Smooth muscle cell (in vitro differentiated cells): ENCODE data around the gene FGF3. TPM values are rescaled to one million over a fixed set of nuclear protein-coding genes. Genes with fewer than 3 reads are reported as not detected.

Experiments used
- DNase-seq: peaks from one replicate; lab custom pipeline; 2025; ENCODE audit not compliant: unreplicated experiment; lab: John Stamatoyannopoulos, UW
- H2AFZ ChIP-seq: fragments of 200-600 bp; sonication (generic); 2 replicates; pipeline ENCODE4 v1.6.0; 2016; ENCODE audit warnings: antibody characterized with exemption, low read depth, mild to moderate bottlenecking
- H3F3A ChIP-seq: fragments of 200-600 bp; sonication (generic); 2 replicates; pipeline ENCODE4 v1.6.0; 2017; ENCODE audit warnings: antibody characterized with exemption, low read depth
- H3K27ac ChIP-seq: fragments of 200-600 bp; sonication (generic); 2 replicates; pipeline ENCODE4 v1.5.1; 2016; ENCODE audit warnings: low read depth, mild to moderate bottlenecking
- H3K27me3 ChIP-seq: fragments of 200-600 bp; sonication (generic); 2 replicates; pipeline ENCODE4 v1.6.1; 2016; ENCODE audit warnings: low read depth, mild to moderate bottlenecking
- H3K36me3 ChIP-seq: fragments of 200-600 bp; sonication (generic); 2 replicates; pipeline ENCODE4 v1.5.1; 2016; ENCODE audit warnings: low read depth
- H3K4me1 ChIP-seq: fragments of 200-600 bp; sonication (generic); 2 replicates; pipeline ENCODE4 v1.5.1; 2016; ENCODE audit warnings: low read depth
- H3K4me2 ChIP-seq: fragments of 200-600 bp; sonication (generic); 2 replicates; pipeline ENCODE4 v1.6.0; 2016; ENCODE audit warnings: mild to moderate bottlenecking
- H3K4me3 ChIP-seq: fragments of 200-600 bp; sonication (generic); 2 replicates; pipeline ENCODE4 v1.5.1; 2016; ENCODE audit warnings: mild to moderate bottlenecking
- H3K79me2 ChIP-seq: fragments of 200-600 bp; sonication (generic); 2 replicates; pipeline ENCODE4 v1.6.0; 2016; ENCODE audit warnings: low read depth, mild to moderate bottlenecking
- H3K9ac ChIP-seq: fragments of 200-600 bp; sonication (generic); 2 replicates; pipeline ENCODE4 v1.6.0; 2016; ENCODE audit warnings: low read depth
- H3K9me3 ChIP-seq: fragments of 200-600 bp; sonication (generic); replicated peaks from 2 replicates; pipeline ENCODE4 v1.5.1; 2016; ENCODE audit warnings: low read depth
- H4K20me1 ChIP-seq: fragments of 200-600 bp; sonication (generic); 2 replicates; pipeline ENCODE4 v1.6.0; 2016; ENCODE audit warnings: low read depth
- CTCF ChIP-seq: fragments of 200-600 bp; sonication (generic); IDR thresholded peaks from 2 replicates; pipeline ENCODE4 v1.5.1; 2017; ENCODE audit warnings: borderline replicate concordance, mild to moderate bottlenecking, antibody characterized with exemption; ENCODE audit not compliant: insufficient read depth, poor library complexity, severe bottlenecking
- WGBS: methylation state at CpG from one replicate; pipeline ENCODE4 v1.1.7; 2016; ENCODE audit warnings: low lambda C conversion rate; 5-methylcytosine and 5-hydroxymethylcytosine counted together
- polyA plus RNA-seq: library from polyadenylated mRNA; unstranded; fragments of >200 nt; fragmentation: Nextera tagmentation; extraction: Ambion mirVana; gene quantifications from 2 replicates; pipeline ENCODE4 v1.2.1, GENCODE V29; 2016
- total RNA-seq: library from RNA; depleted of rRNA; stranded (reverse); fragments of >200 nt; gene quantifications from 2 replicates; pipeline ENCODE4 v1.2.3, GENCODE V29; 2014

The FGF3 gene
- total and polyA plus RNA-seq, 2 experiments from 2014 or later = not detected

- no peak for TF ChIP-seq CTCF
- Histone ChIP-seq H3K27me3 (no peaks in the 10 kb centered on the region), H3K27ac (no peak overlapping the region), H3K4me2 (no peak overlapping the region), H3K4me1 (no peaks in the 10 kb centered on the region), H3F3A (no peaks in the 10 kb centered on the region), H2AFZ (no peak overlapping the region), H3K9me3 (no peaks in the 10 kb centered on the region), H3K4me3 (no peak overlapping the region), H3K36me3 (no peaks in the 10 kb centered on the region), H3K9ac (no peak overlapping the region), H3K79me2 (no peaks in the 10 kb centered on the region), H4K20me1 (no peaks in the 10 kb centered on the region)
- no peak for DNase-seq
- 90% methylated on average over 12 of the region's 12 CpGs for WGBS
These were observed 40.2 kb upstream of the FGF3 start for GRCh38 chr11:69859275-69859934.

GRCh38 chr11:69855421-69855820 lies 36.2 kb upstream of the FGF3 start:
- TF ChIP-seq CTCF = no peak
- 97% methylated on average over 3 of the region's 3 CpGs for WGBS

GRCh38 chr11:69854713-69855112 lies 35.5 kb upstream of the FGF3 start:
- H3K9ac ChIP-seq = no peak overlapping the region
- DNase-seq = no peak
- H3K4me3 ChIP-seq = no peak overlapping the region
- H3F3A ChIP-seq = no peaks in the 10 kb centered on the region
- WGBS = 28% methylated on average over 2 of the region's 2 CpGs
- H4K20me1 ChIP-seq = no peaks in the 10 kb centered on the region
- no peaks in the 10 kb centered on the region for H3K9me3 ChIP-seq
- no peak for TF ChIP-seq CTCF
- H3K79me2 ChIP-seq = no peaks in the 10 kb centered on the region
- peaks cover 11% of the 10 kb centered on the region for H3K27me3 ChIP-seq
- no peak overlapping the region for H3K27ac ChIP-seq
- H3K36me3 ChIP-seq = no peaks in the 10 kb centered on the region
- H3K4me2 ChIP-seq = no peak overlapping the region
- no peak overlapping the region for H2AFZ ChIP-seq
- no peaks in the 10 kb centered on the region for H3K4me1 ChIP-seq

More at GRCh38 chr11:69855421-69855820, 36.2 kb upstream of the FGF3 start:
- H3K27ac ChIP-seq = no peak overlapping the region
- peaks cover 11% of the 10 kb centered on the region for H3K27me3 ChIP-seq
- H3K4me3 ChIP-seq = no peak overlapping the region
- no peaks in the 10 kb centered on the region for H3K36me3 ChIP-seq
- no peaks in the 10 kb centered on the region for H3K4me1 ChIP-seq
- no peaks in the 10 kb centered on the region for H4K20me1 ChIP-seq
- no peaks in the 10 kb centered on the region for H3K79me2 ChIP-seq
- no peak overlapping the region for H3K9ac ChIP-seq
- no peaks in the 10 kb centered on the region for H3K9me3 ChIP-seq
- no peak overlapping the region for H3K4me2 ChIP-seq
- H3F3A ChIP-seq = no peaks in the 10 kb centered on the region
- H2AFZ ChIP-seq = no peak overlapping the region
- no peak for DNase-seq

- no peak overlapping the region for H3K4me3 ChIP-seq
- H2AFZ ChIP-seq = no peak overlapping the region
- TF ChIP-seq CTCF = no peak
These were observed 32.8 kb upstream of the FGF3 start for GRCh38 chr11:69852056-69852455.

More at GRCh38 chr11:69852056-69852455, 32.8 kb upstream of the FGF3 start:
- Histone ChIP-seq H3K4me1 (peaks cover 4% of the 10 kb centered on the region), H3K79me2 (no peaks in the 10 kb centered on the region), H3K36me3 (no peaks in the 10 kb centered on the region), H3K27me3 (peaks cover 11% of the 10 kb centered on the region), H3K9ac (no peak overlapping the region), H3K4me2 (no peak overlapping the region), H3F3A (no peaks in the 10 kb centered on the region), H3K9me3 (no peaks in the 10 kb centered on the region), H3K27ac (no peak overlapping the region), H4K20me1 (no peaks in the 10 kb centered on the region)
- DNase-seq = no peak
- 74% methylated on average over 2 of the region's 2 CpGs for WGBS
